Measurements from ENCODE around the gene REXO1. TPM values are rescaled to one million over a fixed set of nuclear protein-coding genes. Genes with fewer than 3 reads are reported as not detected.

REXO1 gene
- total RNA-seq, 1 donor from 2014 or later, result 17.7 TPM

- no peaks in the 10 kb centered on the region for H3K9me3 ChIP-seq (replicated peaks)
- DNase-seq, result no peak
- intact Hi-C loops (cut with micrococcal nuclease), result no loop called here
- peaks cover 61% of the 10 kb centered on the region for H3K36me3 ChIP-seq
- H3K27me3 ChIP-seq (ENCODE audit: low read depth), result no peaks in the 10 kb centered on the region
- no peak overlapping the region for H3K4me3 ChIP-seq
- H3K27ac ChIP-seq (replicated peaks), result no peak overlapping the region
- TF ChIP-seq CTCF (IDR thresholded peaks at IDR 0.05; ENCODE audit: borderline replicate concordance), result no peak
- peaks cover 30% of the 10 kb centered on the region for H3K4me1 ChIP-seq
Observed at GRCh38 chr19:1815605-1816529, 32.4 kb downstream of the REXO1 start.

- Histone ChIP-seq H3K9me3 (replicated peaks) (no peaks in the 10 kb centered on the region), H3K36me3 (peaks cover 53% of the 10 kb centered on the region), H3K4me3 (no peak overlapping the region), H3K27me3 (ENCODE audit: low read depth) (no peaks in the 10 kb centered on the region), H3K27ac (replicated peaks) (no peak overlapping the region), H3K4me1 (peaks cover 30% of the 10 kb centered on the region)
- intact Hi-C loops (cut with micrococcal nuclease), result no loop called here
- TF ChIP-seq CTCF (IDR thresholded peaks at IDR 0.05; ENCODE audit: borderline replicate concordance), result no peak
- DNase-seq, result no peak
Observed at GRCh38 chr19:1814833-1815604, 33.3 kb downstream of the REXO1 start.

- H3K4me1 ChIP-seq, result peaks cover 30% of the 10 kb centered on the region
- H3K9me3 ChIP-seq (replicated peaks), result no peaks in the 10 kb centered on the region
- no peak overlapping the region for H3K4me3 ChIP-seq
- H3K36me3 ChIP-seq, result peaks cover 47% of the 10 kb centered on the region
- no peak for DNase-seq
- intact Hi-C loops (cut with micrococcal nuclease), result no loop called here
- H3K27ac ChIP-seq (replicated peaks), result no peak overlapping the region
- H3K27me3 ChIP-seq (ENCODE audit: low read depth), result no peaks in the 10 kb centered on the region
- no peak for TF ChIP-seq CTCF (IDR thresholded peaks at IDR 0.05; ENCODE audit: borderline replicate concordance)
Observed at GRCh38 chr19:1814391-1814790, 33.9 kb downstream of the REXO1 start.

- peak overlapping the region; percentile 69 for H3K27ac ChIP-seq (replicated peaks)
- no peaks in the 10 kb centered on the region for H3K27me3 ChIP-seq (ENCODE audit: low read depth)
- TF ChIP-seq CTCF (IDR thresholded peaks at IDR 0.05; ENCODE audit: borderline replicate concordance), result no peak
- DNase-seq, result no peak
- intact Hi-C loops (cut with micrococcal nuclease), result no loop called here
- H3K9me3 ChIP-seq (replicated peaks), result no peaks in the 10 kb centered on the region
- peak overlapping the region; percentile 71 for H3K4me3 ChIP-seq
- H3K4me1 ChIP-seq, result peaks cover 30% of the 10 kb centered on the region
- peaks cover 38% of the 10 kb centered on the region for H3K36me3 ChIP-seq
Observed at GRCh38 chr19:1813192-1814182, 34.8 kb downstream of the REXO1 start.
